ENCODE measurements around the gene PPFIA3. TPM values are rescaled to one million over a fixed set of nuclear protein-coding genes. Genes with fewer than 3 reads are reported as not detected.

PPFIA3 gene
- total and polyA plus RNA-seq, 2 of the 8 experiments (the other 6 are each of a cell fraction or from before 2014, with no cell fraction given): 15.9 to 25.3 TPM

GRCh38 chr19:49116544-49116943 is 2.8 kb upstream of the PPFIA3 start:
- no peak overlapping the region for H2BK20ac ChIP-seq (ENCODE audit: low read length)
- CTCF ChIA-PET (ENCODE audit: partially characterized antibody): interaction anchor here (1.2 to 3.2 kb wide), 6 partner anchors 11 to 105 kb away, joined by 3 to 16 read pairs (median 4); no protein-coding TSS in a partner anchor
- no peak overlapping the region for H3K9ac ChIP-seq (replicated peaks in 1 of 4; ENCODE audit: extremely low read depth in 1 of 4, low read depth in 3 of 4, low read length in 3 of 4)
- no peaks in the 10 kb centered on the region for H3K79me2 ChIP-seq (ENCODE audit: control insufficient read depth in 1 of 2, insufficient read depth in 2 of 2, low read length in 2 of 2)
- no peaks in the 10 kb centered on the region for H3K36me3 ChIP-seq (ENCODE audit: control insufficient read depth in 2 of 4, insufficient read depth in 4 of 4, low read length in 3 of 4)
- no peak overlapping the region for H4K91ac ChIP-seq (replicated peaks; ENCODE audit: insufficient read length, low read length)
- H3K23me2 ChIP-seq (ENCODE audit: low read depth, low read length): peaks cover 22% of the 10 kb centered on the region
- POLR2A ChIA-PET (ENCODE audit: partially characterized antibody): interaction anchor here (1.4 to 2.1 kb wide), 4 partner anchors 14 to 34 kb away, joined by 3 to 8 read pairs (median 5); no protein-coding TSS in a partner anchor
- no peak overlapping the region for H4K5ac ChIP-seq (ENCODE audit: insufficient read length, low read depth, low read length)
- no peak overlapping the region for H3K4me3 ChIP-seq (ENCODE audit: extremely low read depth in 1 of 4, insufficient read depth in 2 of 4, low read depth in 3 of 4, low read length in 4 of 4)
- DNase-seq (ENCODE audit: low read depth in 1 of 2, low spot score in 2 of 2) (no peak), FAIRE-seq (no peak)
- 93% methylated on average over 1 of the region's 1 CpG; no CpG with 5 or more reads in 1 of the 2 experiments for WGBS, 2 experiments (ENCODE audit: extremely low coverage in 1 of 2, insufficient coverage in 1 of 2, insufficient read length in 1 of 2, insufficient replicate concordance in 2 of 2, low coverage in 1 of 2, low lambda C conversion rate in 2 of 2, missing lambda C conversion rate in 1 of 2)
- H3K56ac ChIP-seq (replicated peaks; ENCODE audit: insufficient read length, low read depth, low read length): no peak overlapping the region
- H3K4ac ChIP-seq (replicated peaks; ENCODE audit: insufficient read length, low read depth, low read length): no peak overlapping the region
- no peak overlapping the region for H2BK120ac ChIP-seq (replicated peaks; ENCODE audit: low read depth, low read length)
- H3K14ac ChIP-seq (ENCODE audit: insufficient read length): no peak overlapping the region
- peaks cover 8 to 19% (median 17%) of the 10 kb centered on the region in 4 experiments for H3K27me3 ChIP-seq (replicated peaks in 1 of 4; ENCODE audit: control insufficient read depth in 3 of 4, extremely low read depth in 1 of 4, insufficient read depth in 3 of 4, low read length in 3 of 4)
- H2AK5ac ChIP-seq (ENCODE audit: low read depth, low read length): no peak overlapping the region
- peaks cover 0 to 6% (median 4%) of the 10 kb centered on the region in 4 experiments; a peak in 4 of 7 replicates for H3K4me1 ChIP-seq (replicated peaks in 1 of 4; ENCODE audit: control insufficient read depth in 3 of 4, insufficient read depth in 4 of 4, low read length in 3 of 4)
- no peak overlapping the region for H2BK15ac ChIP-seq (ENCODE audit: low read length)
- H3K9me3 ChIP-seq (ENCODE audit: insufficient read depth in 2 of 2, low read depth in 1 of 2, low read length in 1 of 2): no peaks in the 10 kb centered on the region
- H4K20me1 ChIP-seq (replicated peaks in 1 of 2; ENCODE audit: control insufficient read depth in 1 of 2, insufficient read depth in 2 of 2, low read length in 2 of 2): peaks cover 0 to 9% of the 10 kb centered on the region in 2 experiments
- no peak overlapping the region for H2AFZ ChIP-seq (ENCODE audit: low read length)
- no peak overlapping the region for H4K8ac ChIP-seq (ENCODE audit: extremely low read depth, insufficient read depth, low read length)
- peaks cover 2% of the 10 kb centered on the region; the same call in 1 of the 2 replicates for H3K79me1 ChIP-seq (ENCODE audit: low read depth, low read length)
- H2BK12ac ChIP-seq (ENCODE audit: low read depth, low read length): no peak overlapping the region
- no peak overlapping the region for H3K27ac ChIP-seq (ENCODE audit: low read depth, low read length)
- no peak overlapping the region for H2BK5ac ChIP-seq (ENCODE audit: low read depth, low read length)
- H3K18ac ChIP-seq (ENCODE audit: extremely low read depth, low read length): no peak overlapping the region
- no peak overlapping the region for H3K4me2 ChIP-seq (ENCODE audit: insufficient read depth in 1 of 2, low read depth in 2 of 2, low read length in 2 of 2)
- no peak overlapping the region for H3K23ac ChIP-seq (ENCODE audit: insufficient read length)
- TF ChIP-seq NANOG (IDR thresholded peaks at IDR 0.05; ENCODE audit: insufficient read depth, low read depth, low read length, poor library complexity, severe bottlenecking) (no peak), SIX5 (IDR thresholded peaks at IDR 0.05; ENCODE audit: low read depth, low read length) (no peak), BRCA1 (IDR thresholded peaks at IDR 0.05; ENCODE audit: low read depth, low read length) (no peak), ATF2 (IDR thresholded peaks at IDR 0.05; ENCODE audit: low read length) (no peak), CTBP2 (IDR thresholded peaks at IDR 0.05; ENCODE audit: borderline replicate concordance, insufficient read depth, insufficient read length, low read length) (no peak), RAD21 (IDR thresholded peaks at IDR 0.05 in 1 of 2, conservative IDR thresholded peaks at IDR 0.05 in 1 of 2; ENCODE audit: low read depth in 2 of 2, low read length in 2 of 2) (no peak), TAF1 (IDR thresholded peaks at IDR 0.05; ENCODE audit: low read depth, low read length) (no peak), HDAC2 (IDR thresholded peaks at IDR 0.05; ENCODE audit: borderline replicate concordance in 1 of 2, low read depth in 2 of 2, low read length in 2 of 2) (no peak), FOSL1 (IDR thresholded peaks at IDR 0.05; ENCODE audit: insufficient read depth, low read depth, low read length) (no peak), TEAD4 (IDR thresholded peaks at IDR 0.05; ENCODE audit: low read depth, low read length) (no peak), SP4 (IDR thresholded peaks at IDR 0.05; ENCODE audit: low read length) (no peak), POU5F1 (IDR thresholded peaks at IDR 0.05; ENCODE audit: low read depth, low read length) (no peak)

Data from H1 (cell line).